Measurements from ENCODE around the gene LRRC46.

Gene LRRC46

DNA sequence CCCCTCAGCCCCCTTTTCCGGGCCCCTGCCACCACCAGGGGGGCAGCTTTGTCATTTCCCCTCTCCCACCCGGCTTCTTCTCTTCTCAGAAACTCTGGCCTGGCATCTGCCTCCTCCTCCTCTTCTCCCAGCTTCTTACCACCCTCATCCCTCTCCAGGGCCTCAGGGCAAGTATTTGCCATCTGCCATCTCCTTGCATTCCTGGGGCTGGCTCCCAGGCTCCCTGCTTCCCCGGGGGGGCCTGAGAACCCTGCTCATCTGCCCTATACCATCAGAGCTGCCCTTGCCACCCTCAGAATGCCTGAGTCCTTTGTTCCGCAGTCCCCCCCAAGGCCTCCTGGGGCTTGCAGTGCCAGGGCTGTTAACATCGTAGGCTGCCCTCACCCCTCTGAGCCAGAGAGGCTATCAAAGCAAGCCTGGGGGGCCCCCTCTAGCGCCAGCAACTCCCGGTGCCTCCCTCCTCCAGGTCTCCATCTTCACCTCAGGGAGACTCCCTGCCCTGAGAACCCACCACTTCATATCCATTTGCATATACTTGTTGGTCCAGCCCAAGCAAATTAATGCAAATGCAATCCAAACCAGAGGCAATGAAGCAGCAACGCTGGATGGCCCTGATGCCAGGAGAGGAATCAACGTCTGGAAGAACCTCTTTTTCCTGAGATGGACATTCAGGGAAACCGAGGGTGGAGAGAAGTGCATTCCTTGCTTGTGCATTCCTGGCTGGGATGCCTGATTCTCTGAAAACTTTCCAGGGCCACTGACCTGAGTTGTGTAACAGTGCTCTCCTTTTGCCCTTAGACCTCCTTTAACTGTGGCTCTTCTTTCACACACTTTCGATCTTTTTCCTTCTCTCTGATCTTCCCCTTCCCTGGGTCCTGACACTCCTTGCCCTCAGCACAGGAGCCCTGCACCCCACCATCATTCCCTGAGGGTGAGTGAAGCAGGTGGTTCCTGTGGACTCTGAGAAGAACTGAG is 43.8 kb downstream of the LRRC46 start:
- WGBS (ENCODE audit: insufficient coverage): 69% methylated on average over 8 of the region's 11 CpGs
- Histone ChIP-seq H3K27ac (ENCODE audit: insufficient read depth in 1 of 2, low read depth in 1 of 2, low read length in 2 of 2, poor library complexity in 1 of 2, severe bottlenecking in 2 of 2) (no peak overlapping the region), H3K27me3 (replicated peaks in 2 of 5; ENCODE audit: control insufficient read depth in 4 of 5, insufficient read depth in 5 of 5, low read length in 4 of 5) (peaks cover 0 to 27% (median 8%) of the 10 kb centered on the region in 5 experiments), H3K4me1 (ENCODE audit: control extremely low read depth in 1 of 4, control insufficient read depth in 4 of 4, insufficient read depth in 4 of 4, low read length in 3 of 4) (peaks cover 2 to 40% (median 25%) of the 10 kb centered on the region in 4 experiments), H3K4me3 (ENCODE audit: control insufficient read depth in 1 of 7, extremely low read depth in 1 of 7, insufficient read depth in 4 of 7, low read depth in 2 of 7, low read length in 6 of 7) (no peak overlapping the region), H3K9me3 (ENCODE audit: control extremely low read depth in 1 of 5, control insufficient read depth in 4 of 5, insufficient read depth in 2 of 5, low read depth in 1 of 5, low read length in 4 of 5) (no peaks in the 10 kb centered on the region), H3K36me3 (ENCODE audit: control insufficient read depth in 4 of 4, insufficient read depth in 4 of 4, low read length in 3 of 4) (no peaks in the 10 kb centered on the region)
- POLR2A ChIA-PET: no interaction called here
- no peak for DNase-seq
- CTCF ChIA-PET: interaction anchor here (2.7 kb wide), 1 partner anchor 9 kb away, joined by 9 read pairs; no protein-coding TSS in a partner anchor

DNA sequence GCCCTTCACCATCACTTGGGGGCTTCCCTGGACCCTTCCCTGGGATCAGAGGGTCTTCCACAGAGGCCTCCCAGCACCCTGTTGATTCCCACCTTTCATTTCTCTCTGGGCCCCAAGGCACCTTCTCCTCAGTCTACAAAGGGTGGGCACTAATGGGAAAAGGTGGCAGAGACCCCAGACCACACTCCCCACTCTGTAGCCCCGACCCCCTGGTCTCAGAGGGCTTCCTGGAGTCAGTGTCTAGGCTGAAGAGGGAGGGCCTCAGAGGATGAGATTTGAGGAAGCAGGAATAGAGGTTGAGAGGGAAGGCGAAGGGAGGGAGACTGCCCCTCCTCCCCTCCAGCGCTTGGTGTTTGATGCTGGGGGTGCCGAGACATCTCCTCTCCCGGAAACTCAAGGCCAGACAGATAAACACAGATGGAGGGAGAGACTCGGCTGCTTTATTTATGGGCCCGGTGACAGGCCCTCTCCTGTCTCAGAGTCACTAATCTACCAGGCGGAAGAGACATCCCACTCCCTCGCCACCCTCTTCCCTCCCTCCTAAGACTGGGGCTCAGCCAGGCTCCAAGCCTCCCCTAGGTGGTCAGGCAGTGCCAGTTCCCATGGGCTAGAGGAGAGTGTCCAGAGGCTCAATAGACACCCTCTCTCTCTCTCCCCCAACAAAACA is 46.0 kb downstream of the LRRC46 start:
- Histone ChIP-seq H3K27ac (ENCODE audit: insufficient read depth in 1 of 2, low read depth in 1 of 2, low read length in 2 of 2, poor library complexity in 1 of 2, severe bottlenecking in 2 of 2) (no peak overlapping the region), H3K27me3 (replicated peaks in 2 of 5; ENCODE audit: control insufficient read depth in 4 of 5, insufficient read depth in 5 of 5, low read length in 4 of 5) (peaks cover 0 to 10% (median 0%) of the 10 kb centered on the region in 5 experiments), H3K9me3 (ENCODE audit: control extremely low read depth in 1 of 5, control insufficient read depth in 4 of 5, insufficient read depth in 2 of 5, low read depth in 1 of 5, low read length in 4 of 5) (no peaks in the 10 kb centered on the region), H3K36me3 (ENCODE audit: control insufficient read depth in 4 of 4, insufficient read depth in 4 of 4, low read length in 3 of 4) (no peaks in the 10 kb centered on the region), H3K4me1 (ENCODE audit: control extremely low read depth in 1 of 4, control insufficient read depth in 4 of 4, insufficient read depth in 4 of 4, low read length in 3 of 4) (peaks cover 2 to 40% (median 25%) of the 10 kb centered on the region in 4 experiments), H3K4me3 (ENCODE audit: control insufficient read depth in 1 of 7, extremely low read depth in 1 of 7, insufficient read depth in 4 of 7, low read depth in 2 of 7, low read length in 6 of 7) (no peak overlapping the region)
- 61% methylated on average over 5 of the region's 9 CpGs for WGBS (ENCODE audit: insufficient coverage)
- ChIA-PET CTCF (interaction anchor here (1.0 kb wide), 1 partner anchor 31 kb away, joined by 3 read pairs; no protein-coding TSS in a partner anchor), POLR2A (no interaction called here)
- peak in 1 of 3 donors; percentile 39 for DNase-seq

DNA sequence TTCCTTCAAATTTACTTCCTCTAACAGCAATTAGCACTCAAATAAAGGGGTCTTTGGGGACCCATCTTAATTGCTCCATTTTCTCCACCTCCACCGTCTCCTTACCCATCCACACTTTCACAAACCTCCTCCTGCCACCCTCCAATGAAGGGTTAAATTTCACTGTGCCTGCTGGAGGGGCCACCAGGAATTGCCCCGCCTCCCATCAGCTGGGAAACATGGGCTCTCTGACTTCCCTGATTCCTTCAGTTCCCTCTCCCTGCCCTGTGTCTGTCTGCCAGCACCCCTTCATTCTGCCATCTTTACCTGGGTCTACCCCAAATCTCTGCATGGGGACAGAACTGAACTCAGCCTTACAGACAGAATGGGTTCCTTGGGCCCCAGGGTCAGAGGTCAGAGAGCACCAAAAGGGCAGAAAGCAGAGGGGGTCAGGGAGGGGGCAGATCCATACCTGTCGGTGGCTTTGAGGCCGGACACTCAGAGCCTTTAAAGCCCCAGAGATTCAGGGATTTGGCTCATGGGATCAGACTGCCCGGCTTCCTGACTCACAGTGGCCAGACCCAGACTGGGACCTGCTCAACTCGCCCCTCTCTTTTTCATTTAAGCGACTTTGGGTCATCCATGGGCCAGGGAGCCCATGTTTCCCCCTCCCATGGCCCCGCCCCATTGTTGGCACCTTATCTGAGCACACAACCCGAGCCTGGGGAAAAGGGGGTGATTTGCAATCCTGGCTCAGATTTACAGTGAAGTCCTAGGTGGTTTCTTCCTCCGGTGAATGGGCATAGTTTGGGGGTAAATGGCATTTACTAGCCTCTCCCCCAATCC is 46.9 kb downstream of the LRRC46 start:
- Histone ChIP-seq H3K27ac (ENCODE audit: insufficient read depth in 1 of 2, low read depth in 1 of 2, low read length in 2 of 2, poor library complexity in 1 of 2, severe bottlenecking in 2 of 2) (no peak overlapping the region), H3K27me3 (replicated peaks in 2 of 5; ENCODE audit: control insufficient read depth in 4 of 5, insufficient read depth in 5 of 5, low read length in 4 of 5) (peaks cover 0 to 2% (median 0%) of the 10 kb centered on the region in 5 experiments), H3K36me3 (ENCODE audit: control insufficient read depth in 4 of 4, insufficient read depth in 4 of 4, low read length in 3 of 4) (no peaks in the 10 kb centered on the region), H3K4me3 (ENCODE audit: control insufficient read depth in 1 of 7, extremely low read depth in 1 of 7, insufficient read depth in 4 of 7, low read depth in 2 of 7, low read length in 6 of 7) (no peak overlapping the region), H3K9me3 (ENCODE audit: control extremely low read depth in 1 of 5, control insufficient read depth in 4 of 5, insufficient read depth in 2 of 5, low read depth in 1 of 5, low read length in 4 of 5) (no peaks in the 10 kb centered on the region), H3K4me1 (ENCODE audit: control extremely low read depth in 1 of 4, control insufficient read depth in 4 of 4, insufficient read depth in 4 of 4, low read length in 3 of 4) (peaks cover 2 to 35% (median 24%) of the 10 kb centered on the region in 4 experiments)
- POLR2A ChIA-PET: no interaction called here
- CTCF ChIA-PET: interaction anchor here (1.0 to 4.6 kb wide), 2 partner anchors 11 to 32 kb away, joined by 3 to 32 read pairs; no protein-coding TSS in a partner anchor
- no peak for DNase-seq
- 86% methylated on average over 8 of the region's 10 CpGs for WGBS (ENCODE audit: insufficient coverage)

DNA sequence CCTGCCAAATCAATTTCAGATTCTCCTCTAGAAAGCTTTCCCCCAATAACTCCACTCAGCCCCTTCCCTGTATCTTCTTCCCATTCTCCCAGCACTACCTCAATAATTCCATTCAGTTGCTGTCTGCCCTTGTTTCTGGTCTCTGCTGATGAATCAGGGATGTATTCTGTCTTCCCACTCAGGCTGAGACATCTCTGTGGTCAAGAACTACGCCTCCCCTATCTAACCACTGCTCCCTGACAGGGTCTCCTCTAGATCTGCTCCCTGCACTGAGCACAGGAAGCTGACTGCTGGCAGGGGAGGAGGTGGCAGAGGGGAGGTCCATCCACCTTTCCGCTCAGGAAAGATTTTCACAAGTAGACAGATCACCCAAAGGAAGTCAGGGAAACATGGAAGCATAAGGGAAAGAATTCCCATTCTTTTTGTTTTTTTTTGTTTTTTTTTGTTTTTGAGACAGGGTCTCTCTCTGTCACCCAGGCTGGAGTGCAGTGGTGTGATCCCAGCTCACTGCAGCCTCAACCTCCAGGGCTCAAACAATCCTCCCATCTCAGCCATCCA is 47.6 kb downstream of the LRRC46 start:
- CTCF ChIA-PET: interaction anchor here (0.9 to 4.6 kb wide), 5 partner anchors 11 to 42 kb away, joined by 3 to 32 read pairs (median 4); partner anchors contain the start of gene SCRN2
- Histone ChIP-seq H3K4me1 (ENCODE audit: control extremely low read depth in 1 of 4, control insufficient read depth in 4 of 4, insufficient read depth in 4 of 4, low read length in 3 of 4) (peaks cover 2 to 34% (median 24%) of the 10 kb centered on the region in 4 experiments), H3K9me3 (ENCODE audit: control extremely low read depth in 1 of 5, control insufficient read depth in 4 of 5, insufficient read depth in 2 of 5, low read depth in 1 of 5, low read length in 4 of 5) (no peaks in the 10 kb centered on the region), H3K4me3 (ENCODE audit: control insufficient read depth in 1 of 7, extremely low read depth in 1 of 7, insufficient read depth in 4 of 7, low read depth in 2 of 7, low read length in 6 of 7) (no peak overlapping the region), H3K36me3 (ENCODE audit: control insufficient read depth in 4 of 4, insufficient read depth in 4 of 4, low read length in 3 of 4) (no peaks in the 10 kb centered on the region), H3K27ac (ENCODE audit: insufficient read depth in 1 of 2, low read depth in 1 of 2, low read length in 2 of 2, poor library complexity in 1 of 2, severe bottlenecking in 2 of 2) (no peak overlapping the region), H3K27me3 (replicated peaks in 2 of 5; ENCODE audit: control insufficient read depth in 4 of 5, insufficient read depth in 5 of 5, low read length in 4 of 5) (no peaks in the 10 kb centered on the region)
- POLR2A ChIA-PET: no interaction called here
- WGBS (ENCODE audit: insufficient coverage): 20% methylated on average over 2 of the region's 2 CpGs
- DNase-seq: no peak

DNA sequence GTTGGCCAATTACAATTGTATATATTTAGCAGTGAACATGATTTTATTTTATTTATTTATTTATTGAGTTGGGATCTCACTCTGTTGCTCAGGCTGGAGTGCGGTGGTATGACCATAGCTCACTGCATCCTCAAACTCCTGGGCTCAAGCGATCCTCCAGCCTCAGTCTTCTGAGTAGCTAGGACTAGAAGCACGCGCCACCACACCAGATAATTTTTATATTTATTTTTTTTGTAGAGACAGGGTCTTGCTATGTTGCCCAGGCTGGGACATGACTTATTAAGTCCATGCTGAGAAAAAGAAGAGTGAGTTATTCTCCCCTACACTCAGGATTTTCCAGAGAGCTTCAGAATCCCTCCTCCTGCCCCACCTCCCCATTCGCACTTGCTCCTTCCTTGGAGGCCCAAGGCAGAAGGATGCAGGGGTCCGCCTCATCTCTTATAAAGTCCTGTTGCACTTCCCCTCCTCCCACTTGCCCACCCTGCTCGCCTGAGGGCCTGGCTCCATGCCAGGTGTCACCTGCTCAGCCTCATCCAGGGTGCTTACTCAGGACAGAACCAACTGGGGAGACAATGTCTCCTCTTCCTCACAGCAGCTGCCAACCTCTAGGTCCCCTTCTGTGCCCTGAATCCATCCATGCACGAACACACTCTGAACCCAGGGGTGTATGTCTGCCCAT is 48.4 kb downstream of the LRRC46 start:
- 100% methylated on average over 2 of the region's 8 CpGs for WGBS (ENCODE audit: insufficient coverage)
- ChIA-PET POLR2A (no interaction called here), CTCF (interaction anchor here (0.9 to 4.6 kb wide), 5 partner anchors 10 to 43 kb away, joined by 3 to 32 read pairs (median 4); partner anchors contain the start of gene SCRN2)
- Histone ChIP-seq H3K27ac (ENCODE audit: insufficient read depth in 1 of 2, low read depth in 1 of 2, low read length in 2 of 2, poor library complexity in 1 of 2, severe bottlenecking in 2 of 2) (no peak overlapping the region), H3K9me3 (ENCODE audit: control extremely low read depth in 1 of 5, control insufficient read depth in 4 of 5, insufficient read depth in 2 of 5, low read depth in 1 of 5, low read length in 4 of 5) (no peaks in the 10 kb centered on the region), H3K27me3 (replicated peaks in 2 of 5; ENCODE audit: control insufficient read depth in 4 of 5, insufficient read depth in 5 of 5, low read length in 4 of 5) (no peaks in the 10 kb centered on the region), H3K36me3 (ENCODE audit: control insufficient read depth in 4 of 4, insufficient read depth in 4 of 4, low read length in 3 of 4) (no peaks in the 10 kb centered on the region), H3K4me1 (ENCODE audit: control extremely low read depth in 1 of 4, control insufficient read depth in 4 of 4, insufficient read depth in 4 of 4, low read length in 3 of 4) (peaks cover 2 to 26% (median 16%) of the 10 kb centered on the region in 4 experiments), H3K4me3 (ENCODE audit: control insufficient read depth in 1 of 7, extremely low read depth in 1 of 7, insufficient read depth in 4 of 7, low read depth in 2 of 7, low read length in 6 of 7) (no peak overlapping the region)
- no peak for DNase-seq

DNA sequence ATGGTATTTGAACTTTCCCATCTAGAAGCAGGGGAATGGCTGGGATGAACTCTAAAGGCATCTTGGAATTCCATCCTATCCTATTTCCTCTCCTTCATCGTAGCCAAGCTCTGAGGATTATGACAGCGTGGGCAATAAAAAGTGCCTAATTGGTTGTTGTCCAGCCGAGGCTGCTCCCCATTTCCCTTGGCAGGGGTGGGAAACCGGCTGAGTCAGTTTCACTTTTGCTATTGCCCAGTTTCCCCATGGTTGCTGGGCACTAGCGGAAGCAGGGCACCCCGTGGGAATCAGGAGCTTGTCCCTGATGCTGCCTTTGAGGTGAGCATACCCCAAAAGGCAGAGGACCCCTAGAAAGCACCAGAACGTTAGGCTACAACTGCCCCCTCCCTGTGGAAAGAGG is 50.8 kb downstream of the LRRC46 start:
- DNase-seq: peak; percentile 20 to 60 (median 53)
- peak overlapping the region in 4 of 7 experiments; percentile 17 to 59 (median 38) for H3K4me3 ChIP-seq (ENCODE audit: control insufficient read depth in 1 of 7, extremely low read depth in 1 of 7, insufficient read depth in 4 of 7, low read depth in 2 of 7, low read length in 6 of 7)
- 18% methylated on average over 5 of the region's 7 CpGs for WGBS (ENCODE audit: insufficient coverage)

More for the DNA sequence above, 50.8 kb downstream of the LRRC46 start:
- POLR2A ChIA-PET: interaction anchor here (0.6 to 1.2 kb wide), 2 partner anchors 45 to 665 kb away, joined by 3 read pairs; no protein-coding TSS in a partner anchor
- Histone ChIP-seq H3K27ac (ENCODE audit: insufficient read depth in 1 of 2, low read depth in 1 of 2, low read length in 2 of 2, poor library complexity in 1 of 2, severe bottlenecking in 2 of 2) (no peak overlapping the region), H3K4me1 (ENCODE audit: control extremely low read depth in 1 of 4, control insufficient read depth in 4 of 4, insufficient read depth in 4 of 4, low read length in 3 of 4) (peaks cover 2 to 21% (median 14%) of the 10 kb centered on the region in 4 experiments), H3K9me3 (ENCODE audit: control extremely low read depth in 1 of 5, control insufficient read depth in 4 of 5, insufficient read depth in 2 of 5, low read depth in 1 of 5, low read length in 4 of 5) (no peaks in the 10 kb centered on the region), H3K27me3 (replicated peaks in 2 of 5; ENCODE audit: control insufficient read depth in 4 of 5, insufficient read depth in 5 of 5, low read length in 4 of 5) (no peaks in the 10 kb centered on the region), H3K36me3 (ENCODE audit: control insufficient read depth in 4 of 4, insufficient read depth in 4 of 4, low read length in 3 of 4) (no peaks in the 10 kb centered on the region)
- CTCF ChIA-PET: interaction anchor here (1.0 to 15.9 kb wide), 4 partner anchors 7 to 37 kb away, joined by 3 to 575 read pairs (median 21); partner anchors contain the start of genes SCRN2 and SP6
